Measurements from ENCODE around the gene PDIA4.

- TF ChIP-seq CTCF (IDR thresholded peaks at IDR 0.05) (no peak), EP300 (IDR thresholded peaks at IDR 0.05) (no peak), POLR2A (IDR thresholded peaks at IDR 0.05) (no peak), POLR2AphosphoS5 (IDR thresholded peaks at IDR 0.05) (no peak)
These were observed 74.6 kb downstream of the PDIA4 start for GRCh38 chr7:148953676-148954075.
